ENCODE results near the gene SOX13.
"Not testable (repeated sequence)": the region's sequence is repeated elsewhere in the genome, so short reads cannot be mapped to it uniquely, and the experiment has no call there.

SOX13 gene

DNA sequence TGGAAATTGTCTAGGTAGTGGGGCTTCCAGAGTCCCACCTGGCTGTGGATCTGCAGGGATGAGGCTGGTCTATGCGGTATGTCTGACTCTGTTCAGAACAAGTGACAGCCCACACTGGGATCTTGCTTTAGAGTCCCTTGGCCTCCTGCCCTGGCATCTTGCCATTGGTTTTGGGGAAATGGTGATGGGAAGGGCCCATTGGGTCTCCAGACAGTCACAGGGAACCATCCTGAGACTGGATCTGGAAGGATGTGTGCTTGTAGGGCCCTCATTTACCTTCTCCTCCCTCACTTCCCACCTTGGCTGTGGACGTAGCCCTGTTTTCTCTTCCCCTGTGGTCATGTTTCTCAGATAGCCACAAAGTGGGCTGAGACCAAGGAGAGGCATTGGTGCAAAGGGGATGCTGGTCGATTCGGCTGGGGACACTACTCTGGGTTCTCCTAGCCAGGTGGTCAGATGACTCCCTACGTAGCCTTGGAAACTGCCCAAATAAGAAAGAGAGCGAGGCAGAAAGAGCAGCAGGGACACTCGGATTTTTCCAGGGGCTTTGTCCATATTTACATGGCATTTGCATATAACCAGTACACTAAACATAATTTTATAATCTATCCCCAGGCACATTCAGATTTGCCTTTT, 15.1 kb downstream of the SOX13 start:
- no peak for DNase-seq

DNA sequence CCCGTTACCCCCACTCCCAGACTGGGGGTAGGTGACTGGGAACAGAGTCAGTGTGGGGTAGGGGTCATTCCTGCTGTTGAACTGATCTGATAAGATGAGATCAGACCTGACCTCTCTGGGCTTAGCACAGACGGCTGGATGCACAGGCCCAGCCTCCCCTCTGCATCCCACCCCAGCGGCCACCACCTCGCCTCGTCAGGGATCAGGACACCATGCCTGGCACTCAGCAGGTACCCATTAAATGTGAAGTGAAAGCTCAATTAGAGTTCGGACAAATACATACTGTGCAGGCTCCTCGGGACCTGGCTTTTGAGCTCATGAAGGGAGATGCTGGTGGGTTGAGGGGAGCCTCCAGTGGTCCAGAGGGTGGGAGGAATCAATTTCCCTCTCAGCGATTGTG, 15.7 kb downstream of the SOX13 start:
- DNase-seq, result no peak

DNA sequence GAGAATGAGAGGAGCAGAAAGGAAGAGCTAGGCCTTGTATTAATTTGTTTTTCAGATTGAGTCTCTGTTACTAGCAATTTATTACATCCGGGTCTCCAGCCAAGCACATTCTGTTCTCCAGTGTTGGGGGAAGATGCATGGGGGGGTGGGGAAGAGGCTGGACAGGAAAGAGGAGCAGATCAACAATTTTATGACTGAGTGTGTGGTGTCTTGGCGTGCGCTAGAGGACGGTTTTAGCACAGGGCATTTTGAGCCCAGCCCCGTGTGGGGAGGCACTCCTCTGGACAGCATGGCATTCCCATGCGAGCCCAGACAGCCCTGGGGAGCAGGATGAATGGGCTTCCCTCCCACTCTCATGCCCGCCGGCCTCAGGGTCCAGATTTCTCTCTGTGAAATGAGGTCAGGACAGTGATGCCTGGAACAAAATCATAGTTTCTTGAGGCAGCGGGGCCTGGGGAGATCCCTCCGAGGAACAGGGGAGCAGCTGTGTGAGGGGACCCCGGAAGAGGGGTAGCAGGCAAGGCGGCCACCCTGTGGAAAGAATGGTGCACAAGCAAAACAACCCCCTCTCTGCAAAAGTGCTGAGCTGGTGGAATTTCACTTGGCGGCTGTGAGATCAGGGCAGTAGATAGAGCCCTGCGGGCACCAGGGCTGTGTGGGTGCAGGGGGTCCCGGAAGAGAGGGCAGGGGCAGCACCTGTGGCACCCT, 16.3 kb downstream of the SOX13 start:
- no peak for DNase-seq

DNA sequence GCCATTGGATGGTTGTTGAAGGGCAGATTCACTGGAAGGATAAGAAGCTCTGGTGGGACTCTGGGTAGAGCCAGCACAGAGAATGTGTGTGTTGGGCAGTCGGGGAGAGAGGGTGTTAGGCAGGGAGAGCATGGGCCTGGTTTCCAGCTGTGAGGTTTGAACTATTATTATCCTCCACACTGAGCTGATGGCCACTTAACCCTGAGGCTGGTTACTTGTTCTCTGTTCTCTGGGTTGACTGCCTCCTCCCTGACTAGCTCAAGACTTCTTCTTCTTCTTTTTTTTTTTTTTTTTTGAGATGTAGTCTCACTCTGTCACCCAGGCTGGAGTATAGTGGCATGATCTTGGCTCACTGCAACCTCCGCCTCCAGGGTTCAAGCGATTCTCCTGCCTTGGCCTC, 17.2 kb downstream of the SOX13 start:
- not testable (repeated sequence) for DNase-seq

DNA sequence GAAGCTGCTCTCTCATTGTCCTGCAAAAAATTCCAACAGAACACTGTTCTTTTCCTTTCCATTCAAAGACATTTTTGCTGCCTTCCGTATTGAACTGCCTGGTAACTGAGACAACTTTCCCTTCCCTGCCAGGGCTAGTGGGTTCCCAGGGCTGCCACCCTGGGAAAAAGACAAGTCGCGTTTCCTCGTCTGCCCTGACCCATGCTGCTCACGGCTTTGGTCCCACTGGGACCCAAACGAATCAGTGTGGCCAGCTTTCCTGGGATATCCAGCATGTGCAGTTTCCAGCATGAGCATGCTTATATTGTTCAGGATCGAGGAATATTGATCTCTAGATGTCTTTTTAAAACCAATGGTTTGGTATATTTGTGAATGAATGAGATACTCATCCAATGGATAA, 18.2 kb downstream of the SOX13 start:
- no peak for DNase-seq

DNA sequence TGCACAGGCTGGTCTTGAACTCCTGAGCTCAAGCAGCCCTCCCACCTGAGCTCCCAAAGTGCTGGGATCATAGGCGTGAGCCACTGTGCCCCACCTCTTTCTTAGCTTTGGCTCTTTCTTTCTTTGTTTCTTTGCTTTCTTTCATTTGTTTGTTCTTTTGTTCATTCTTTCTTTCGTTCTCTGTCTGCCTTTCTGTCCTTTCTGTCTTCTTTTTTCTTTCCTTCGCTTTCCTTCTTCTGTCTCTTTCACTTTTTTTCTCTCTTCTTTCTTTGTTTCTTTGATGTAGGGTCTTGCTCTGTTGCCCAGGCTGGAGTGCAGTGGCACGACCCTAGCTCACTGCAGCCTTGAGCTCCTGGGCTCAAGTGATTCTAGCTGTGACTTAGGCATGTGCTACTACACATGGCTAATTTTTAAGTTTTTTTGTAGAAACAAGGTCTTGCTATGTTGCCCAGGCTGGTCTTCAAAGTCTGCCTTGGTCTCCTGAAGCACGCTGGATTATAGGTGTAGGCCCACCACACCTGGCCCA, 18.9 kb downstream of the SOX13 start:
- DNase-seq, result no peak

DNA sequence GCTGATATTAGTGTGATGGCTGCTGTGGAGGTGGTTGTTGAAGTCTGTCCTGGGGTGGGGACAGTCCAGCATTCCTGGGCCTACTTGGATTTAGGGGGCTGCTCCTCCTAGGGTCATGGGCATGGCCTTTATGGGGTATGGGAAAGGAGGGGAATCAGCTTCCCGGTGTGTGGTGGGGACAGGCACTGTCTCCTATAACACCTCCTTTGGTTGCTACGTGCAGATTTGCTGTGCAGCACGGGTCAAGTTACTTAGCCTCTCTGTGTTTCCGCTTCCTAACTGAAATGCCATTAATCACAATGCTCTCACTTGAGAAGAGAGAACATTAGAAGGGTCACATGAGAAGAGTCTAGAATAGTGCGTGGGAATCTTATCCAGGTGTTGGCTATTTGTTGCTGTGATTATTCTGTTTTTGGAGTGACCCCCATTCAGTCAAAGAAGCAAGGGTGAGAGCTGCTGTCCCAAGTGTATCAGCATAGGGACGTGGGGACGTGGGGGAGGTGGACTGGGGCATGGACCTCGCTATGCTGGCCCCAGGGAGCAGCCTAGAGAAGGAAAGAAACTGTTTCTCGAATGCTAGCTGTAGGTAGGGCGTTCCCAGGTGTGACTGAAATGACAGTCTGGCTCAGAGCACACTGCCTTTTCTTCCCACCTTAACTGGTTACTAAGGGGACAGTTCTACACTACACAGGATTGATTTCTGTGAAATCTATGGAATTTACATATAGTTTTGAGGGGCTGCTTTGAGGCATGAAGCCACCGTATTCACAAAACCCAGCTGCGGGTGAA, 19.9 kb downstream of the SOX13 start:
- DNase-seq, result no peak

DNA sequence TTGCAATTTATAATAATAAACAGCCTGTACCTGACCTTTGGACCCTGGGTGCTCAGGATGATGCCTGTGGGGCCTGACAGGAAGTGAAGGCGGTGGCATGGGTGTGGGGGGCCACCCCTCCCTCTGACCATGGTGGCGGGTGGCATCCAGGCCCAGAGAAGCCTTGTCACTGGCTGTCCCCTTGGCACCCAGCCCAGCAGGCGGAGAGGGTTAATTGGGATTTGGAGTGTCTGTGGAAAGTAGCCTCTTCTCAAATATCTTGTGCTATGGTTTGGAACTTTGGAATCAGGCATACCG, 20.5 kb downstream of the SOX13 start:
- no peak for DNase-seq

DNA sequence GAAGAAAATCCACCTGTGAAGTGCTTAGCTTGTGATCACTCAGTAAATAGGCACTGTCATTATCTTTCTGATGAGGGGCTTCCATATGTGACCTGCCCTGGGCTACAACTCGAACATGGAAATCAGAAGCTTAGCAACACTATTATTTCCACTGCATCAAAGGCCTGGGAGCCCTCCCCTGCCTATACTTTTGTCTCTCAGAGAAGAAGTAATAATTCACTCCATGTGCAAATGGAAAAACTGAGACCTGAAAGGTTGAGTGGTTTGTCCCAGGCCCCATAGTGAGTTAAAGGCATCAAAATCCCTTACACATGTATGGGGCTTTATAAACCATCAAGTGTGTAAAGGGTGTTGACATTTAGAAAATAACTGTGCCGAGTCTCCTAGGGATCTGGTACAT, 20.9 kb downstream of the SOX13 start:
- DNase-seq, result no peak

DNA sequence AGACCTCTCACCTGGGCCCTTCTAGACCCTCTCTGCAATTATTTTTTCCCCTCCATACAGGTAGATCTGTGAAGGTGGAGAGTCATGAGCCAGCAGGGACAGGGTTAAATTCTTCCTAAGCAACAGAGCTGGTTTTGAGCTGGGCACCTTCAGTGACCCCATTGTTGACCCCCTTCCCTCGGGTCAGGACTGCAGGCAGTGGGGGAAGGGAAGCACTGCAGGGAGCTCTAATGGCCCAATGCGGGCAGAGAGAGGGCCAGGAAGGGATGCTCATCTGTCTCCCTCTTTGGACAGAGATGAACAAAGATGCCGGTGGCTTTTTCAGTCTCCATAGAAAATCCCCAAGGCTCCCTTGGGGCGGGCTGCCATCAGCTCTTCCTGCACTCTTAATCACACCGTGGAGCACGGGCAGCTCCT, 21.4 kb downstream of the SOX13 start:
- DNase-seq, result no peak

DNA sequence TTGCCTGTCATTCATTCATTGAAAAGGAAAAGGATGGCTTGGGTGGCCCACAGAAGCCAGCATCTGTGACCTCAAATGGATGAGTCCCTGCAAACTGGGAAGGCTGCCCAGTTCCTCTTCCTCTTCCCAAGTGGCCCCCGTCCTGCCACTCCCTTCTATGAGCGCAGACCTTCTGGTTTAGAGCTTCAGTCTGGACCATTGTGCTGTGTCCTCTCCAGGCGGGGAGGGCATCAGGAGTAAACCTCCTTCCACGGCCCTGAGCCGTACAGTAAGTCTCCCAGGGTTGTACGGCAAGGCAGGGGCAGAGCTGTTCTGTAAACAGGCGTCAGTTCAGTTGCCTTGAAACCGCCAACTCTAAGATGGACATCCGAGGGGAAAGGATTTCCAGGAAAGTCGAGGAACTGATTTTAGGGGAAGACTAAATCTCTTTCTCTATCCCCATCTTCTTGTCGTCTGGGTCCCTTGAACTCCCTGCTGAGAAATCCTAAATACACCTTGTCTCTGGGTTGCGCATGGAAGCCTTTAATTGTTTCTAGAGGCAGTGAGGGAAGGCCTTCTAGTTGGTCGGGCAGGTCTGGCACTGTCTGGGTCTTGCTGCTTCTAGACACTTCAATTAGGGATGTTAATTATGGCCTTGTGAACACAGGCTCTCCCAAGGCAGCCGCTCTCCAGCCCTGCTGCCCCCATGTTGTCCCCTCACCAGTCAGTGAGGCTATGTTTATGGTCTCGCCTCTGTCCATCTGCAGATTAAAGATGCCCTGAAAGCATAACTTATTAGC, 22.1 kb downstream of the SOX13 start:
- DNase-seq, result peak in 1 of 2 donors; percentile 37

DNA sequence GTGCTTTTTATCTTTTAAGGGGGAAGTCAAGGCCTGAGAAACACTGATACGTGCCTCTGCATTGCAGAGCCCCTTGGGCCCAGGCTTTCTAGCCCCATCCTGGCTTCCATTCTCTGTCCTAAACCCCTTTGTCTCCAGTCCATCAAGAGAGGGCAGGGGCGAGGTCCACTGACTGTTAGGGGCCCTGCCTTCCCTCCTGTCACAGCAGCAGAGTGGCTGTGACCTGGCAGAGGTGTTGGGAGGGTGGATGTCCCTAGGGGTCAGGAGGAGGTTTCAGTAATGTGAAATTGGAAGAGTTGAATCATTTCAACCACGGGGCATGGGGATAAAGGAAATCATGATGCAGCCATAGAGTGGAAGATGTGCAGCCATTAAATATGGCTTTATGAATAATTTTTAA, 24.0 kb downstream of the SOX13 start:
- DNase-seq, result no peak

DNA sequence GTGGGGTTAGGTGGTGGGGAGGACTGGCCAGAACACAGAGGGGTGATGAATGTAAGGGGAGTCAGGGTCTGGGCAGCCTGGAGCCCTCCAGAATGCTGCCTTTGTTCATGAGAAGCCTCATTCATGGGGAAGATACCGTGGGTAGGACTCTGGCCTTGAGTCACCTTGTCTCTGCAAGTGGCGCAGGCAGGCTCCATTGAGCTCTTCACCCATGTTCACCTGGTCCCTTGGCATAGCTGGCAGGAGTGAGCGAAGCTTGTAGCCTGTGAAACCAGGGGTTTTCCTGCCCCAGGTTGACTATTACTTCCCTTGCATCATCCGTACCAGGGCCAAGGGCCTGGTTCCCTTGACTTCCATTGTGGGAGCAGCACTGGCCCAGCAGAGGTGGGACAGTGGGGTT, 25.8 kb downstream of the SOX13 start:
- no peak for DNase-seq

DNA sequence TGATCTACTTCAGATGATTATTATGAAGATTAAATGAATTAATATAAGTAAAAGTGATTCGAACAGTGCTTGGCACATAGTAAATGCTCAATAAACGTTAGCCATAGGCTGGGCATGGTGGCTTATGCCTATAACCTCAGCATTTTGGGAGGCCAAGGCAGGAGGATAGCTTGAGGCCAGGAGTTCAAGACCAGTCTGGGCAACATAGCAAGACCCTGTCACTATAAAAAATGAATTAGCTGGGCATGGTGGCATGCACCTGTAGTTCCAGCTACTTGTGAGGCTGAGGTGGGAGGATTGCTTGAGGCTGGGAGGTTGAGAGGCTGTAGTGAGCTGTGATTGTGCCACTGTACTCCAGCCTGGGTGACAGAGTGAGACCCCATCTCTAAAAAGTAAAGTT, 26.8 kb downstream of the SOX13 start:
- not testable (repeated sequence) for DNase-seq

DNA sequence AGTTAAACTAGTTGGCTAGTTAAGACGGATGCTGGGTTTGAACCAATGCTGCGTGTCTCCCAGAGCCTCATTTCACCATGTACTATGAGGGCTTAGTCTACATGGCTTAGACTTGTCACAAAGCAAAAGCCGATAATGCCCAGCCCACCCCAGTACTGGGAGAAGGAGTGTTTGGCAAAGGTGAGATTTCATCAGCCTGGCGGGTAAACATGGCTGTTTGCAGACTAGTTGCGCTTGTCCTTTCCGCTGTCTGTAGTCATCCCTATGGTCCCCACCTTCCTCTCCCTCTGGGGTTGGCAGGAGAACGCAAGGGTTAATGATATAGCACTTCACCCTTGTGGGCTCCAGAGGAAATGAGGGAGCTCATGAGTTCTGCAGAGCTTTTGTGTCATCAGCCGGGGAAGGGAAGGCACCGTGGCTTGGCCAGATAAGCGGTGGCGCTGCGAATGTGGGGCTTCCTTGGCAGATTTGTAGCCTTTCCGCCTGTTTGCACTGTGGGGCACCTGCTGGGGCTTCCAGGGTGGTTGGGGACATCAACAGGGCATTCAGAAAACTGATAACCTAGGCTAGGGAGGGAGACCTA, 29.2 kb downstream of the SOX13 start:
- DNase-seq, result peak; percentile 16 to 47

DNA sequence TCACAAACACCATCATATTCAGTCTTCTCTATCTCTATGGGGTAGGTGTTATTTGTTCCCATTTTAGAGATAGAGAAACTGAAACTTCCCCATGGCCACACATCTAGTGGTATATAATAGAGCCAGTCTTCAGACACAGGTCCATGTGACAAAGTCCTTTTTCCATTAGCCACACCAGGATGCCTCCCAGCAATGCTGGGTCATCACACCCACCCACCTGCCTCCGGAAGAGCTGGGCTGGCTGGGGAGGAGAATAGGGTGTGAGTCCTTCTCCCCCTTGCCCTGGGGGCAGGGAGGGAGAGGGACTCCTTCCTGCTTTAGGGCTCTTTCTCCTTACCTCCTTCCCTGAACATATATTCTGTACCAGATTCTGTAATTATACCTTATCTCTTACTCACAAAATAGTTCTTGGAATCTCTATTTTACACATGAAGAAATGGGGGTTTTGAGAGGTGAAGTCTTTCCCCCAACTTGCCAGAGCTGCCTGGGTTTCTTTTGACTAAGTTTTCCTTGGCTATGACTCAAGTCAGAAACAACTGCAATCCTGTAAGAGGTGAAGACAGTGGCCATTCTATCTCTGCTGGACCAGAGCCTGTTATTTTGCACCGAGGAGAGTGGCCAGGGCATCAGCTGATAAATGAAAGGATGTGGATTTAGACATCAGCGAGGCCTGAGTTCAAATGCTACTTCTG, 30.0 kb downstream of the SOX13 start:
- peak; percentile 50 to 71 for DNase-seq

DNA sequence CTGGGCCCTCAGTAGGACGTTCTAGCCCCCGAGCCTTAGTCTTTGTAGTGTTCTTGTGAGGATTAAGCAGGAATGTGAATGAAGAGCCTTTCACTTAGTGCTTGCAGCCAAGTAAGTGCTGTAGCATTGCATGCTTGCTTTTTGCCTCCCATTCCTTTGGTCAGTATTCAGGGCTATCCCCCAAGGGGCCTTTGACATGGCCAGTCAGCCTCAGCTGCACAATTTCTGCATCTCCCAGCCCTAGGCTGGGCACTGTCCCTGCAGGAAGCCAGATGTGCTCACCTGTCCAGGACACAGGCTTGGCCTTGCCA, 30.5 kb downstream of the SOX13 start:
- no peak for DNase-seq

DNA sequence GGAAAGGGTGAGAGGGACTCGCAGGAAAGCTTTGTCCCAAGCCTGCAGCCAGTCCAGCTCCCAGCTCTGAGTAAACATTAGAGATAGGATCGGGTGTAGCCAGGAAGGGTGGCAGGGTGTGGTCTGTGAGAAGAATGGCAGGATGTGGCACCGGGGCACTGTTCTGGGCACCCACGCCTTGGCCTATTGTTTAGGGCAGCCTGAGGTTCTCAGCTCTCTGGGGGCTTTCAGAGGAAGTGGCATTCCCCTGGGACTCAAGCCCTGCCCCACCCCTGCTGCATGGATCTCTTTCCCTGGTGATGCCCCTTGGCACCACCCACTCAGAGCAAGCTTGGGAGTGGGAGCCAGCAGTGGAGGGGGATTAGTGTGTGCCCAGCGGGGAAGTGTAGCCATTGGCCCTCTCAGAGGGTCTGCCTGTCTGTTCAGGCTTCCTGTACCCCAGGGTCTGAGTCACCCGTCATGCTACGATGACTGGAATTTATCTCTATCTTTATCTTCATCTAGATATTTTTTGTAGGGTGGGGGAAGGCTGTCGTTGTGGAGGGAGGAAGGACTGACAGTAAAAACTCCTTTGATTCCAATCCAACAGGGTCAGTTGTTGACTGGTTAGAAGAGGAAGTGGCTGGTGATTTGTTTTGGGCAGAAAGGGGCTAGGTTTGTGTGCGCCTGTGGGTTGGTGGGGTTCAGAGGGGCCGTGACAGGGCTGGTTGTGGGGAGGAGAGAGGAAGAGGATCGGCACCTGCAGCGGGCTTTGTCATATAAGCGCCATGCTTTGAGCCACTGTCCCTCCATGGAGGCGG, 31.6 kb downstream of the SOX13 start:
- peak in 1 of 2 donors; percentile 24 for DNase-seq

DNA sequence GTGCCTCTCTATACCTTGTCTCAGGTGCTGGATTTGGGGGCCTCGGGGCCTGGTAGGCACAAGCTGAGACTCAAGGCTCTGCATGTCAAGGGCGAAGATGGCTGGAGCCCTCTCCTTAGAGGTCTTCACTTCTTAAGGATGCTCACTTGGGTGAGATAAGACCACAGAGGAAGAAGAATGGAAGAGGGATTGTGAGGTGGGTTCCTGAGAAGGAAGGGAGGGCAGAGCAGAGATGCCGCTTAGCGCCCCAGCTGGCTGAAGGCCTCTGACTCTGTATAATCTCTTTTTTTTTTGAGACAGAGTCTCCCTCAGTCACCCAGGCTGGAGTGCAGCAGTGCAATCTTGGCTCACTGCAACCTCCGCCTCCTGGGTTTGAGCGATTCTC, 32.2 kb downstream of the SOX13 start:
- no peak for DNase-seq

DNA sequence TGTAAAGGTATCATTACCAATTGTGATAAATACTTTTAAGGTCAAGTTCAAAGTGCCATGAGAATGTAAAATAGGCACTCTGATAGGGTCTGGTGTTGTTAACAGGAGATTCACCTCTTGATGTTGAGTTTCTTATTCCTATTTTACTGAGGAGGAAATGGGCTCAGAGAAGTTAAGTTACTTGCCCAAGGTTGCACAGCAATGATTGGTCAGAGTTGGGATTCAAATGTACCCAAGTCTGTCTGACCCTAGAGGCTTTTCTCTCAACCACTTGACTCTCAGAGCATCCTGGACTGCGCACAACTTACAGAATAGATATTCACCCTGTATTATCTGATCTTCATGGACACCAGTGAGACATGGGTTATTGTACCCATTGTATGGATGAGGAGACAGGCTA, 33.9 kb downstream of the SOX13 start:
- no peak for DNase-seq

DNA sequence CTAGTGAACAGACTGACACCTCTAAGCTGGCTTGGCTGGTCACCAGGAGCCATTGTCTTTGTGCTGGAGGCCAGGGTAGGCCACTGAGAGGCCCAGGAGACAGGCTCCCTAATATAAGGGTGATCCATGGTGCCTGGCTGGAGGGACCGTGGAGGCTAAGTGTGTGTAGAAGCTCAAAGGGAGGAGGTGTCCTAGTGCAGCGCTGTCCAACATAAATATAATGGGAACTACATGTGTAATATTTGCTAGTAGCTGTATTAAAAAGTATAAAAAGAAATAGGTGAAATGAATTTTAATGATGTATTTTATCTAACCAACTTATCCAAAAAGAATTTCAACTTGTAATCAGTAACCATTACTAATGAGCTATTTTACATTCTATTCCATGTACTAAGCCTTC, 35.0 kb downstream of the SOX13 start:
- no peak for DNase-seq

Data from inflammatory macrophage (primary cell).